ENCODE results near the gene ELMO1. TPM values are rescaled to one million over a fixed set of nuclear protein-coding genes. Genes with fewer than 3 reads are reported as not detected.

Gene ELMO1
- total RNA-seq, 2 donors from 2014 or later, result 15.6 to 24.6 TPM

DNA sequence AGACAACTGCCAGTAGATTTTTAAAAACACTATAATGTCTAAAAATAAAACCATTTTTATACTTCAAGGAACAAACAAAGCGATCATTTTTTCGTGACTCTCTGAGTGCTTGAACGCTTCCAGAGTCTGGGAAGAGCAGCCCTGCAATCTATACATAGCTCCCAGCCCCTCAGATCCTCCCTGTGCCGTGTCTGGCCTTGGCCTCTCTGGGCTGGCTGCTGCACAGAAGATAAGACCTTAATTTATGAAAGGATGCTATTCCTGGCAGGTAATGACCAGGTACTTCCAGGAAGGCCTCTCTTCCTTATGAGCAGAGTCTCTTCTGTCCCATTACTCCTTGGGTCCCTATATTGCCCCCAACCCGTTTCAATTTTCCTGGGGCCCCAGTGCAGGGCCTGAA is 523.5 kb downstream of the ELMO1 start:
- ATAC-seq (no peak), DNase-seq (no peak)
- intact Hi-C loops (cut with DNase I), result no loop called here

DNA sequence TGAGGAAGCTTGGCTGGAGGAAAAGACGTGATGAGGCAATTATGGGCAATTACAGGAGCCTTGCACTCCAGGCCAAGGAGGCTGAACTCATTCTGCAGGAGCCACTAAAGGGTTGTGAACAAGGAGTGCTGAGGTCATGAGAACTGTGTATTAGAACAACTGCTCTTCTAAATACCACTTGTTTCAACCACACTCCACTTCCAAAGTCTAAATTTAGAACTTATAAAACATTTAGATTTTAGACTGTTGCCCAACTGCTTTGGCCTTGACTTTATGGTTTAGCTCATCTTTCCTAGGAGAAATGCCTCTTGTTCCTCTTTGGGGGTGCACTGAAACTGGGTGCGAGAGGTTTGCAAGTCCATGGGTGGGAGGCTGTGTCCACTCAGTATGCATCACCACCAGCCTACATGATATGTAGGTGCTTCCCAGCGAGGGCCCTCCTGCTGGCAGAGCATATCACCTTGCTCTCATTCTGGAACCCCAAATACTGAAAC is 524.7 kb downstream of the ELMO1 start:
- ATAC-seq, result no peak
- intact Hi-C loops (cut with DNase I), result no loop called here
- no peak for DNase-seq

DNA sequence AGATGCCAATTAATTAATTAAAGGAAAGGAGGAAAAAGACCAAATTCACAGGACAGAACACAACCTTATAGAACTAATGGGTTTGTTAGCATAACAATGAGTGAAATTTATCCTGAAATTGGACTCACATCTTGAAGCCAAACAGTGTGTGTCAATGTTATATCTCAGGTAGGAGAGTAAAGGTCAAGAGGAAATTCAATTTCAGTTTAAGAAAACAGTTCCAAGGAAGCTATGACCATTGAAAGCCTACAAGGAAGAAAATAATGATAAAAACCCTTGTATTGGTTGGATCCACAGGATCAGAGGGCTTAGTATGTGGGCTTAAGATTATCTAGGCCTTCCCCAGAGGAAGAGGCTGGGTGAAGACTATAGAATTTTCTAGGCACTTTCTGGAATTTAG is 525.5 kb downstream of the ELMO1 start:
- DNase-seq, result no peak
- ATAC-seq, result no peak
- intact Hi-C loops (cut with DNase I), result no loop called here

DNA sequence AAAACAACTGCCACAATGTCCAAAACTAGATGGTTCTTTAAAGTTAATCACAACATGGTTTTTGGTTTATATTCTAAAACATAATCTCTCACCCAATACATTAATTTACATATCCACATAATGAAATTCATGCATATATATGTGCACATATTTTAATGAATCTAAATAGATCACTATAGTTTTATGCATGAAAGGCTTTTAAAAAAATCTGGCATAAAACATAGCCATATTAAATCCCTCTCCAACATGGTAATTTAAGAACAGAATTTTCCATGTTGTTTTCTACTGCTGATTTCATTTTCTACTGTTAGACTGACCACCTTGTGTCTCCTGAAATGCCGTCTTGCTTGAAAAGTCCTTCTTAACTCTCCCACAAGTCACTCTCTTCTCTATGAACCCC is 528.2 kb downstream of the ELMO1 start:
- intact Hi-C loops (cut with DNase I), result no loop called here
- ATAC-seq (no peak), DNase-seq (no peak)

DNA sequence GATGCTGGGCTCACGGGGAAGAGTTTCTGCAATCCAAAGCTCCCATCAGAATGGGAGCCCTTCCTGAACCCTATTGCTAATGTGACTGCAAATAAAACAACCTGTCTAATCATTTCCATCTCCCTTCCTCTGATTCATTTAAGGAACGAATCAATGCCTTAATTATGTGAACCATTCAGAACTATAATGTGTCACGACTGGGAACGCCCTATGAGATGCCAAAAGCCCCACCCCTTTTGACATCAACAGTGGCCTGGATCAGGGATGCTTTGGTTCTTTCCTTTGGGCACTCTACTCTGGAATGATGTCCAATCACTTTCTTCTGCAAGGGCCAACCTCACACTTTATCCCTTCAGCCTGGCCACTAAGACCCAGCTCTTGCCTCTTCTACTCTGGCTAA is 528.9 kb downstream of the ELMO1 start:
- intact Hi-C loops (cut with DNase I), result no loop called here
- ATAC-seq (no peak), DNase-seq (no peak)

DNA sequence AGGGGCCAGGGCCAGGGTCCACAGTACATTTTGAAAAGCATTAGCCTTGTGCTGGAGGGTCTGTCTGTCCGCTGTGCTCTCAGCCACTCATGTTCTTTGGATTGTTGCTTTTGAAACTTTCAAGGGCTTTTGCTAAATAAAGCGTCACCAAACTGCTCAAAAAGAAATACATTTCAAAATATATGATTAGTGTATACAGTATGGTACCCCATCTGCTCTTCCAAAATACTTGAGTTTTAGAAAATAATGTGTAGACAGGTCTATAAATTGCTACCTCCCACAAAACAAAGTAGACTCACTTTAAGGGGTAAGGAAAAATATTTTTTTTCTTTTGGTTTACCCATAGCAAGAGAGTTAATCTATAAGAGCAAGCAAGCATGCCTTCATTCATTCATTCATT is 530.1 kb downstream of the ELMO1 start:
- DNase-seq, result no peak
- intact Hi-C loops (cut with DNase I), result no loop called here
- no peak for ATAC-seq

DNA sequence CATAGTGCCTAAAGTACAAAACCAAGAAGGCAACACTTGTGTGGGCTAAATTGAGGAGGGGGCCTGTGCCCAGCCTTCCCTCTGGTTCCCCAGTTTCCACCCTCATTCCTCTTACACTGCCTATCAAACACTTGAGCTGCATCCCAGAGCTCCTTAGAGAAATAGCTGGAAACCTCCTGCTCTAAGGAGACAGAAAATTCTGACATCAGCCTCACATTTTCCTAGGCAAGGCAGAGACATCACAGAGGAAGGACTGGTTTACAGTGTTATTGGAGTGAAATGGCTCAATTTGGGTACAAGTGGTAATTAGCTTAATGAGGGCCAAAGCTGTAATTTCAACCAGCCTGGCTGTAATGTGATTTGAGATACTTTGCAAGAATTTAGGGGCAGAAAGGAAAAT is 532.0 kb downstream of the ELMO1 start:
- DNase-seq, result no peak
- ATAC-seq, result no peak
- intact Hi-C loops (cut with DNase I), result no loop called here

DNA sequence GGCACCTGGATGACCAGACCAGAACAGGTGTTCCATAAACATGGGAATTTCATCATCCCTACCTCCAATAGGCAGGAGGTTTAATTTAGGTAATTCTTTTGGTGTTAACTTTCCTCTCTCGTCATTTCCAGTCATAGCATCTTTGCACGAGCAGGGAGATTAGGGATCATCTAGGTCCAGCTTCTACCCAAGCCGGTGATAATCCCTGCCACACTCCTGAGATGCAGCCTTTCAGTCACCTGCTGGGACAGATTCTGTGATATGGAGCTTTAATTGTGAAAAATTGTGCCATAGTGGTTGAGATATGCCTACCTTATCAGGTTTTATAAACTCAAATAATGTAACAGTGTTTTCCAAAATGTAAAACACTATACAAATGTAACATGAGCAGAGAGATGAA is 532.5 kb downstream of the ELMO1 start:
- intact Hi-C loops (cut with DNase I), result no loop called here
- ATAC-seq, result no peak
- no peak for DNase-seq

DNA sequence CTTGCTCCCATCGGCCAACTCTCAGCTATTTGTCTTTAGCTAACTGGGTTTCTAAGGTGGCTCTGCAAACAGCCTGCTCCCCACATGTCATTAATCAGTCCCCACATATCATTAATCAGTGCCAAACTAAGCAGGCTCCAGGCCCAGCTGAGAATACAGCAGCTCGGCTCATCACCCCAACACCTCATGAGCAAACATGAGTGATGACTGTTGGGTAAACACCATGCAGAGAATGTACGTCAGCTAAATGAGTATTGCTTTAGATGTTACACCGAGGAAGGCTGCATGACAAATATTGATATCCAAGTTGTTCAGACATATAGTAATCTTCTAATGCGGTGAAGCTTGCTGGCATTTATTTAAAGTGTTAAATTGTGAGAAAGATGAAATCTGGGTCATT is 536.9 kb downstream of the ELMO1 start:
- no peak for ATAC-seq
- intact Hi-C loops (cut with DNase I), result no loop called here
- DNase-seq, result no peak

DNA sequence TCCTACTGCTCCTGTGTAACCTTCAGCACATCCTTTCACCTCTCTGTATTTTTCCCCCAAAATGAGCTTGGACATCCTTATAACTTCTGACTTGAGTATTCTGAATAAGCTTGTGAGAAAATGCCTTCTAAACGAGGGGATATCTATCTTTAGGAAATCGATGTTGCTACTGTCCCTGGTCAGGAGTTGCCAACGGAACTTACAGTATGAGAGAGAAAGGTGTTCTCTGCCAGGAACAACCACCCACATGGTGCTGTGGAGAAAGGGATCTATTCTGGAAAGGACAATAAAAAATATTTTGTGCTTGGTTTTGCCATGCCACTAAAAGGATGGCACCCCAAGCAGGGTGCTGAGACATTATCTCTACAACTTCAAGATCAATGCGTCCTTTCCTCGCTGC is 537.8 kb downstream of the ELMO1 start:
- ATAC-seq (no peak), DNase-seq (no peak)
- intact Hi-C loops (cut with DNase I), result no loop called here

DNA sequence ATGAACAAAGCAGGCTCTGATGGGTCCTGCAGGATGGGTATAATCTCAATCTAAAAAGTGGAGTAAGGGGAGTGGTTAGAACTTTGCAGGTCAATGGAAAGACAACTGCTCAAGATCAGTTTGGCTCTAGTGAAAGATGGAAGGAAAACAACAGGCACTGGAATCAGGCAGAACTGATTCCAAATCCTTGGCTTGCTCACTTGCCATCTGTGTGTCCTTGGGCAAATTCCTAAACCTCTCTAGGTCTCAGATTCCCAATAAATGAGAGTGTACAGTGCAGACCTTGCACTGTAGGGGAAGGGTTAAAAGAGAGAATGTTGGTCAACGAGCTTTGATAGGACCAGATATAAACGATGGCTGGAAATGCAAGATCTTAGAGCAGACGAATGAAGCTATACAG is 538.3 kb downstream of the ELMO1 start:
- no peak for DNase-seq
- no peak for ATAC-seq
- intact Hi-C loops (cut with DNase I), result no loop called here

DNA sequence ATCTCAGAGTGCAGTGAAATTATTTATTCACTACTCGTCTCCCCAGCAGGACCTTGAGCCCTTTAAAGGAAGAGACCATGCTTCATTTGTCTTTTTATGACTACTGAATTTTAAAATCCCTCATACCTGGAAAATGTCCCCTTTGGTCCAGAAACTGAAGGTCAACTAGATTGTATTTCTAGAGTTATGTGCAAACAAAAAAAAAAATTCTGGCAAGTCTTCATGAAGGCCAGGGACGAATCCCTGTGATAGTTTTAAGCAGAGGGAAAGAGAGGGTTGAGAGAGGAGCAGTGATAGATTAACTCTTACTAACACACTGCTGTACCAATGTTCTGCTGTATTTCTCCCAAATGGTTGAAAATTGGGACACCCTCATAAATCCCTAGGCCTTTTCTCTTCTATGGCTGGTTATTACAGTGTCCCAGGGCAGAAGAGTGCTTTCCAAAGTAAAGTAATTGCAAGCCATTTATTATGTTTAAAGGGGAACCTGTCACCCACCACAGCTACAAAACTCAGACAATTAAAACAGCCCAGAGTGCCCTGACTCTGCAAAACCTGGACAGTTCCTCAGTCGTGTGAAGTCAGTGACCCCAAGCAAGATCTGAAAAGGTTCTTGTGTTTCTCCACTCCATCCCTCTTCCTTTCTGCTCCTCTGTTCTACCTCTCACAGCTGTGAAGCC is 541.6 kb downstream of the ELMO1 start:
- intact Hi-C loops (cut with DNase I), result no loop called here
- no peak for DNase-seq
- no peak for ATAC-seq

DNA sequence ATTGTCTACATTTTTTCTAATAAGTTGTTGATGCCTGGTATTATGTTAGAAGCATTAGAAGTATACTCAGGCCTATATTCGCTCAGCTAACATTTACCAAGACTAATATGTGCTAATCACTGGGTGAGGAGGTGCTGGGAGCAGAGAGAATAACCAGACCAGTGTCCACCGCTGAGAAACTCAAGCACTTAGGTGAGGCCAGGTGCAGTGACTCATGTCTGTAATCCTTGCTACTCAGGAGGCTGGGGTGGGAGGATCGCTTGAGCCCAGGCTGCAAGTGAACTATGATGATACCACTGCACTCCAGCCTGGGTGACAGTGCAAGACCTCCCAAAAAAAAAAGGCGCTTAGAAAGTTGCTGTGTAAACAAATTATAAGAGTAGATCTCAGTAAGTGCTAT is 542.2 kb downstream of the ELMO1 start:
- intact Hi-C loops (cut with DNase I), result no loop called here
- no peak for DNase-seq
- ATAC-seq, result no peak

DNA sequence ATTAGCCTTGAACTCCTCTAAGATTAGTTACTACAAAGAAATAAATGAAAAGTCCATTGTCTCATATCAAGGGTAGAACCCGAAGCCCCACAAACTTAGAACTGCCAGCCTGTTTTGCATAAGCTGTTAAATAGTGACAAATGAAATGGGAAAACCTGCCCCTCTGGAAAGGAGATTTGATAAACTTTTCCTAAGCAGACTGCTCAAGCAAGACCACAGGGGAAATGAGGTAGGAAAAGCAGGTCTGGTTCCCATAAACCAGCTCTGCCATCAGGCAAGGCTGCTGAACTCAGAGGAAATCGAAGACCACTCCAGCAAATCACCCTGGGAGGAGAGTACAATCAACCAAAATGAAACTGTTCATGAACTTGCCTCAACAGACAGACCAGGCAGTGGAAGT is 542.8 kb downstream of the ELMO1 start:
- no peak for DNase-seq

DNA sequence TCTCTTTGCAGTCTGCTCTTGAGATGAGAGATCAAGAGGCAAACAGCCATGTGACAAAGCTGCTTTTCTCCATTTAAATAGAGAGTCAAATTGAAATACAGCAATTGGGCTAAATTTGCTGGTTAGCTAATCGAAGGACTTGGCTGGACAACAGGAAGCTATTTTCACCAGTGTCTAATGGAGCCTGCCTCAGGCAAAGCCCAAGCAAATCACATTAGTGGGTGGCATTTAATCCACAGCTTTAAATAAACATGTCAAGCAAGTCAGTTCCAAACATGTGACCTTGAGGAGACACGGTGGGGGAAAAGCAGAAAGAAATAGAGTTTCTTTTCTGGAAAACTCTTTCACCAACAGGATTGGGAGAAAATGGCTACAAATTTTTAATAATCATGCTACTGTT is 543.9 kb downstream of the ELMO1 start:
- DNase-seq (no peak), ATAC-seq (no peak)
- intact Hi-C loops (cut with DNase I), result no loop called here

More for the DNA sequence above, 542.8 kb downstream of the ELMO1 start:
- intact Hi-C loops (cut with DNase I), result no loop called here
- ATAC-seq, result no peak

DNA sequence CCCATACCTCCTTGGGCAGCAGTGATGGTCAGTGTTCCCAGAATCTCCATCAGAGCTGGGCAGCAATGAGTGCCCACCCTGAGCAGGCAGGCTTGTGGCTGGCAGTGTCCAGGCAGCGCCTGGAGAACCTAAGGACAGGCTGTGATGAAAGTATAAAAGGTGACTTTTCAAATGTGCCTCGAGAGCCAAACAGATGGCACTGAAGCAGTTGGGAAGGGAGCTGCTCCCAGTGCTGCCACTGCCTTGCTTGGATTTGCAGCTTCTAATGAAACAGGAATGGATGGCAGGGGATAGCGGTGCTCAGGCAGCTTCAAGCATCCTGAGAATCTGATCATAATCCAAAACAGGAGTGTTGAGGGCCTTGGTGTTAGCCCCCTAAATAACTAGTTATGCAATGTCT is 544.6 kb downstream of the ELMO1 start:
- ATAC-seq, result no peak
- no peak for DNase-seq
- intact Hi-C loops (cut with DNase I), result no loop called here

DNA sequence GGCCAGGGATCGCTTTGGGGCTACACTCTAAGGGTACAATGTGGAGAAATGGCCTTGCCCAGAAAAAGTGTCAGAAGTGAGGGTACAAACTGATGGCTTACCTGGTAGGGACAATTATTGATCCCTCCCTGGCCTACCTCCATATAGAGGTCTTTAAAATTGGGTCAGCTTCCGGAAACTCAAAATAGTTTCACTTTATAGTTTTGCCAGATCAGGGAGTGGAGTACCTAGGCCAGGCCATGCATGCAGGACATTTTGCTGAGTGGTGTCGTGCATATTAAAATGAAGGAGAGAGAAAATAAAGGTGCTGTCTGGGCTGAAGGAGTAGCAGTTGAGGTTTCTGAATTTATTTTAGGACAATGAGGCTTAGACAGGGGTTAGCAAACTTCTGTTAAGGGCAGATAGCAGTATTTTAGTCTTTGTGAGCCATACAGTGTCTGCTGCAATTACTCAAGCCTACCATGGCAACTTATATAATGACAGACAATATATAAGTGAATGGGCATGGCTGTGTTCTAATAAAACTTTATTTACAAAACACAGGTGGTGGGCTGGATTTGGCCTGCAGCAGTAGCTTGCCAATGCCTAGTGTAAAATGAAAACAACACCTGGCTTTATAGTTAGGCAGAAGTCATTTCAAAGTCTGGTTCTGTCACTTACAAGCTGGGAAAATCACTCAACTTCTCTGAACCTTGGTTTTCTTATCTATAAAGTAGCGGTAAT is 547.5 kb downstream of the ELMO1 start:
- intact Hi-C loops (cut with DNase I), result no loop called here

DNA sequence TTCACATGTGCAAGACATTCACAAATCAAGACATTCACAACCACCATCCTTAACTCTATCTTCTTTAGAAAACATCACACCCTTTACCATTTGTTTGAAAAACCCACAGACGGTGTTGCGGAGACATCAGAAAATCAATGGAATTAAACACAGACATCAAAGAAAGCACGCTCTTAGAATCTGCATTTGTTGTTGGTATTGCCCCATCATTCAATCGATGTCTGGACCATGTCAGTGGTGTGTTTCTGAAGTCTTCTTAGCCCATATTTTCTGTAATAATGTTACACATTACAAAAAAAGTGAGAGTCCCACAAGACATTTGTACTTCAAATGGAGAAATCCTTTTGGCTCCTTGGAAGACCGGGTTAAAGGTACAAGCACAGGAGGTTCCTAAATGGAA is 550.5 kb downstream of the ELMO1 start:
- no peak for DNase-seq
- intact Hi-C loops (cut with DNase I), result no loop called here
- ATAC-seq, result no peak

More for the DNA sequence above, 547.5 kb downstream of the ELMO1 start:
- no peak for ATAC-seq
- no peak for DNase-seq

DNA sequence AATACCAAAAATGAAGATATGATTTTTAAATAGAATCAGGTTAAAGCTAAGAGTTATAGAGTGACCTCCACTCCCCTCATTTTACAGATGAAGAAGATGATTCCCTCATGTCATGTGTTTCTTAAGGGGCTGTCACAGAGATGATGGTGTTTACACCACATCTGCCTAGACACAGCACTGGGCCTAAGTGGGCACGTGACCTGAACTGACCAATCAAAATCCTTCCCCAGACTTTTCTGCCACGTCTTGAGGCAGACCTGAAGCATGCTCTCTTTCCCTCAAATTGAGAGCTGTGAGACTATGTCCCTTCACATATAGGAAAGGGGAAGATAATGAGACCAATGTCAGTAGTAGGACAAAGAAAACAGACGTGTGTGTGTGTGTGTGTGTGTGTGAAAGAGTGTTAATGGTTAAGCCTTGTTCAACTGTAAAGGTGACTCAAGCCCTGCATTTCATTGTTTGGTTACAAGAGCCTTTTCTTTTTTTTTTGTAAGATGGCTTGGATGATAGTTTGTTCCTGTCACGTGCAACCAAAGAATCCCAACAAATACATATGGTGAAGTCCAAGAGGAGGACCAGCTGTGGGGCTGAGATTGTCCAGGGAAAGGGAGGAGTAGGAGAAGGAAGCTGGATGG is 551.6 kb downstream of the ELMO1 start:
- DNase-seq (no peak), ATAC-seq (no peak)
- intact Hi-C loops (cut with DNase I), result no loop called here

DNA sequence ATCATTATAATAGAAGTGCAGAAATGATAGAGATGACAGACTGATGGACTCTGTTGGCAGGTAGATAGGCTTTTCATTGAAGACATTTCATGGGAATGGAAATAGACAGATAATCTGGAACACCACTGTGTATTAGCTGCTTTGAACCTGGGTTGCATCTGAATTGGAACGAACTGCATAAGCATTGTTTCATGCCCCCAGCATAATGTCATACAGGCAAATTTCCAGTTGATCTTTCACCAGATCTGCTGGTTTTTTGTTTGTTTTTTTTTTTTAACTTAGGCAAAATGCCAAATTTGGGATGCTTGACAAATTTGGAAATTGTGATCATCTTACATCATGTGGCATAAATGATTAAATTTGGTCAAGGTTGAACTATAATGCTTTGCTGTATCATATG is 552.2 kb downstream of the ELMO1 start:
- ATAC-seq (no peak), DNase-seq (no peak)
- intact Hi-C loops (cut with DNase I), result no loop called here

DNA sequence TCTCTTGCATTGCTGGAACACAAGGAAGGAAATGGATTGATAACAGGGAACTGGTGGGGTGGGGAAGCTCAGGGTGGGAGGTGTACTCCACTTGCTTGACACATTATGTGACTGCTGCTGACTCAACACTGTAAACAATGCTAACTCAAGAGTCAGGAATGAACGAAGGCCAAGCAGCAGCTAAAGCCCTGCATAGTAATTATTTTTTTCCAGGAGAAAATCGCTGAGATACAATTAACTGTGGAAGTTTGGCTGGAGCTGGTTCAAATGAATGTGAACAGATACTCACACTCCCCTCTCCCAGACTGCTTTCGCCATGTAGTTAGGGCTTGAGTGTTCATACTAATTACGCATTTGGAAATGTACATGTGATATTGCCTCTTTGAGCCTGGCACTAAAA is 553.5 kb downstream of the ELMO1 start:
- DNase-seq, result no peak
- intact Hi-C loops (cut with DNase I), result no loop called here
- ATAC-seq, result no peak
